Stomach (tissue), 4 donors: Measurements from ENCODE around the gene TMEM192.
"Not testable (repeated sequence)": the region's sequence is repeated elsewhere in the genome, so short reads cannot be mapped to it uniquely, and the experiment has no call there.

ENCODE experiments used
- CTCF ChIP-seq, 7 experiments: fragments of 450-650 bp in 4 of 7; fragments of 200-600 bp in 3 of 7; sonication (generic) in 3 of 7; IDR thresholded peaks; one replicate each; pipeline ENCODE4 v1.5.1; 2016 to 2019; ENCODE audit warnings: antibody characterized with exemption in 7 of 7, control low read depth in 2 of 7, mild to moderate bottlenecking in 1 of 7
- POLR2AphosphoS5 ChIP-seq, 3 donors: sonication (generic); formaldehyde crosslinking; IDR thresholded peaks; one replicate each; pipeline ENCODE4 v1.6.1; 2016; ENCODE audit warnings: antibody characterized with exemption in 3 of 3

- TF ChIP-seq CTCF, POLR2AphosphoS5 (IDR thresholded peaks at IDR 0.05): not testable (repeated sequence)
These were observed 86.9 kb downstream of the TMEM192 start for GRCh38 chr4:165025782-165026181.
